SK-N-DZ (cell line): Measurements from ENCODE around the gene TOMM7.
"Not testable (repeated sequence)": the region's sequence is repeated elsewhere in the genome, so short reads cannot be mapped to it uniquely, and the experiment has no call there.

ENCODE experiments used
- DNase-seq: peaks from one replicate; pipeline ENCODE4 v3.0.0-alpha.2; 2015; ENCODE audit warnings: low spot score

Gene TOMM7

DNA sequence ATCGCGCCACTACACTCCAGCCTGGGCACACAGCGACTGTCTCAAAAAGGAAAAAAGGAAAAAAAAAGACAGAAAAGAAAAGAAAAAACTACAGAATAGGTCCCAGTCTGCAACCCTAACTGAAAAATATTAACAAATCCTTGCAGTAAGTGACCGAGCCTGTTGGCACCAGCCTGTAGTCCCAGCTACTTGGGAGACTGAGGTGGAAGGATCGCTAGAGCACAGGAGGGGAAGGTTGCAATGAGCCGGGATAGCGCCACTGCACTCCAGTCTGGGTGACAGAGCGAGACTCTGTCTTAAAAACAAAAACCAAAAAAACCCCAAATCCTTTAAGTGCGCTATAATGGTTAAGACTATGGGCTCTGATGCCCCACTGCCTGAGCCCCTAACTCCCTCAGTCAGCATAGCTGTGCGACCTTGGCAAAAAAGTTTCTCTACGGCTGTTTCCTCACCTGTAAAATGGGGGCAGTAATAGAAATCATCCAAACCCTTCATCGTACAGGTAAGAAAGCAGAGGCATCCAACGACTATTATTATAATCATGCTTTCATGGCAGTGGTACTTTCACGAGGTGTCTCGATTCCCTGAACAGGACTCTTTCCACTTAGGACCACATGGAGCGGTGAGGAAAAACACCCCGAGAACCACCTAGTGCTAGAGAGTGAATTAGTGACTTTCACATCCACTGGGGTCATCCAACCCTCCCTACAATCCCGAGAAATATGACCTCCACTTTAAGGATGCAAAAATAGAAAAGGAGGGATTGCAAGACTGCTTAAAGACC lies 755 bp downstream of the TOMM7 start:
- DNase-seq: no peak

DNA sequence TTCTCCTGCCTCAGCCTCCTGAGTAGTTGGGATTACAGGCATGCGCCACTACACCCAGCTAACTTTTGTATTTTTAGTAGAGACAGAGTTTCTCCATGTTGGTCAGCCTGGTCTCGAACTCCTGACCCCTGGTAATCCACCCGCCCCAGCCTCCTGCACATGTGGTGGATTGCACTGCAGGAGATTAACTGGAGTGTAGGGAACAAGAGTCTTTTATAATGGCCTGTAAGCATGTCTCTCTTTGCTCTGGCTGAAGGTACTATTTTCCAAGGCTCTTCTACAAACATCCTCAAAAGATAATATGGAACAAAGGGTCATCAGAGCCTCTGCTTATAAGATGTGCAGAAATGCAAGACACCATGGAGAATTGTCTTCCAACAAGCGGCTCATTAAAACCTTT lies 3.2 kb downstream of the TOMM7 start:
- no peak for DNase-seq

DNA sequence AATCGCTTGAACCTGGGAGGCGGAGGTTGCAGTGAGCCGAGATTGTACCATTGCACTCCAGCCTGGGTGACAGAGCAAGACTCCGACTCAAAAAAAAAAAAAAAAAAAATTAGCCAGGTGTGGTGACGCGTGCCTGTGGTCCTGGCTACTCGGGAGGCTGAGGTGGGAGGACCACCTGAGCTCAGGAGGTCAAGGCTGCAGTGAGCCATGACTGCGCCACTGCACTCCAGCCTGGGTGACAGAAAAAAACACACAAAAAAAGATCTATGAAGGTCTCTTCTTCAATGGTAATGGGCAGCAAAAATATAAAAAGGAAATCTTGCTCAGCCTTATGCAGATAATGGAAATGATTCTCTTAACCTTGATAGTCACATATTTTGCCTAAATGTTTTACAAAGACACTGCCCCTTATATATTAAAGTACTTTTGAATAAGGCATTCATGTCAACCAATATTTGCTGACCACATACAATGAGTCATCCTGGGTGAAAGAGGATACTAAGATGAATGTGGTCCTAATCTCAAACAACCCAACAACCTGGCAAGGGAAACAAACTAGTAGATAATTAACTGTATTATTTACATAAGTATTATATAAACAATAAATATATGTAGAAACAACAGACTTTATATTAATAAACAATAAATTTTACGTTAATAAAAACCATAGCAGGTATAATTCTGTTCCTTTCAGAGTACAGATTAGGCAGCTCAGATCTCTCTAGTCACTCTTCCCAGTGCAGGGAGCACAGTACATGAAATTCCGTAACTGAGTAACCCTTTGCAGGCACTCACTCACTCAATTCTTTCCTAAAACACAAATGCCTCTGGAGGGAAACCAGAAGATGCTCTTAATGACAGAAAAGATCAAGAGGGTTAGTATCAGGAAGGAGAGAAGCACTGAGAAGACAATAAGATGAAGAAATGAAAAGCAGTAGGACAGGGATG lies 8.1 kb downstream of the TOMM7 start:
- no peak for DNase-seq

DNA sequence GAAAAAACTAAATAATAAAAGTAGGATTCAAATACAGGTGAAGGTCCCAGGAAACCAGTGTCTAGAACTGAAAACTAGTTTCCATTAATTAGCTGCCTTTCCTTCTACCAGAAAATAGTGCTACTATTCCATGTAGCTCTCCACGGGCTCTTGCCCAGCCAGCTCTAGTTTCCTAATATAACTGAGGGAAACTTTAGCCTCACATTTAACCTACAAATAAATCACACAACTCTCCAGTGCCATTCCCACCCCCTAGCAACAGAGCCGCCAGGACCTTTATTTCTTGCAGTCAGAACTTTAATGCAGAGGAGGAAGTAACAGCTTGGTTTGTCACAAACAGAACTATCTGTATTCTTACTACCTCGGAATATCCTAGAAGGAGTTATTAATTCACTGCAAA lies 10.3 kb downstream of the TOMM7 start:
- no peak for DNase-seq

DNA sequence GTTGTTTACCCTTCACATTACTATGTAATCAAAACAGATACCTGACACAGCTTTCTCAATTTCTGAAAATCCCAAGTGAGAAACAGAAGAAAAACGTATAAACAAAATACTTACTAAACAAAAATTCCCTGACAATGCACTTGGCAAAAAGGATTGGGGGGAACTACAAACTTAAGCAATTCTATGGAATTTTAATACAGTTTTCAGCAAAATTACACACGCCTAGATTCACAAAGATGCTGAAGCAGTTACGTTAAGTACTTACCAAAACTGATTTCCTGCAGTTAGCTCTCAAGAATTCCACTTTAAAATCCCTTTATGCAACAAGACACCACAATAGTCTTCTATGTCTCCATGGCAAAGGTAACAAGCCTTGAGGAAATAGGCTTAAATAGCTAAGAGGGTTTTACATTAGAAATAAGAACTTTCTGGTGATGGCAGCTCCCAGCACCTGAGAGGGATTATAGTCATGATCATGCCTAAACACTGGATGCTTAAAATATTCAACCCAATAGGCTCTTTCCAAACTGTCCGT lies 10.8 kb downstream of the TOMM7 start:
- no peak for DNase-seq

DNA sequence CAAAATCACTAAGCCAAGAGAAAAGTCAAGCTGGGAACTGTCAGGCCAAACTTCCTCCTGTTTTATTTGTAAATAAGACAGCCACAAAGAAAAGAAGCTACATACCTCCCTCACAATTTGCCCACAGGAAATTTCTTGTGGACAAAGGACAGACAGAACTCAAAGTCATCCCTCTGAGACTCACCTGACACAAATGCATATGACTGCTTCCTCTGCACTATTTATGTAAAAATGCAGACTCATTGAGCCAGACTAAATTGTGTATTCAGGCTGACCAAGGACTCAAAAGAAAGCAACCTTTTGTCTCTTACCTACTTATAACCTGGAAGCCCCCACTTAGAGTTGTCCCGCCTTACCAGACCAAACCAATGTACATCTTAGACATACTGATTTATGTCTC lies 11.8 kb downstream of the TOMM7 start:
- no peak for DNase-seq

DNA sequence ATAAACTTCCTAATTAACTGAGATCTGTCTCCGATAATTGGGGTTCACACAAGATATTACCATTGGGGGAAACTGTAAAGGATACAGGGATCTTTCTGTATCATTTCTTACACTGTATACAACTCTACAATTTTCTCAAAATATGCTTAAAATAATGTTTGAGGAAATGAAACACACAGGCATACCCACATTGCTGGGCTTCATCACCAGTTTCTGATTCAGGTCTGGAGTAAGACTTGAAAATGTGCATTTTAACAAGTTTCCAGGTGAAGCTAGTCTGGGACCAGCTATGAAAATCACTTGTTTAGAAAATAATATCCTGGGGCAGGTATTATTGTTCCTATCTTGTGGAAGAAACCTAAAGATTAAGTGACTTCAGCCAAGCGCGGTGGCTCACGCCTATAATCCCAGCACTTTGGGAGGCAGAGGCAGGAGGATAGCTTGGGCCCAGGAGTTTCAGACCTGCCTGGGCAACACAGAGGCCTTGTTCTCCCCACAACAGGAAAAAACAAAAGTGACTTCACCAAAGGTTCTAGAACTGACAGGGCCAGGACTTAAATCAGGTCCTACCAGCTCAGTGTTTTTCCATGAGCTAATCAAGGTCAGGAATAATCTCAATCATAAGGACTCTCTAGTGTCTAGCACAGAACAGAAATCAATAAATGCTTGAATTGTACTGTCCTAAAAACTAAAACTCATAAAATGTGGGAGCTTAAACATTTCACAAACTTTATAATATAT lies 12.6 kb downstream of the TOMM7 start:
- DNase-seq: no peak

DNA sequence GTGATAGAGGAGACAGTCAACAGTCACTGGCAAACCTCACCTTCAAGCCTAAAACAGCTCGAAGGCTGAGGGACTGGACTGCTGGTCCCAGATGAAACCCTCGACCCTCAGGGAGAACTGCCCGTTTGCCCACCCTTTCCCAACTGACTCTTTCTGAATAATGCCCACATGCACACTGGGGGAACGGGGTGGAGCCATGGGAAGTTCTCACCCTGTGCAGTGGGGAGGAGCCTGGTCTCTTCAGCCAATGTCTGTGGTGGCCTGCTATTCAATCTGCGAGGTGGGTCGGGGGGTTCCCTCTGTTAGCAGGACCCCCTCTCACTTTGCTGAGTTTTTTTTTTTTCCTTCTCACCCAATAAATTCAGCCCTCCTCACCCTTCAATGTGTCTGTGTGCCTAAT lies 14.5 kb downstream of the TOMM7 start:
- DNase-seq: no peak

DNA sequence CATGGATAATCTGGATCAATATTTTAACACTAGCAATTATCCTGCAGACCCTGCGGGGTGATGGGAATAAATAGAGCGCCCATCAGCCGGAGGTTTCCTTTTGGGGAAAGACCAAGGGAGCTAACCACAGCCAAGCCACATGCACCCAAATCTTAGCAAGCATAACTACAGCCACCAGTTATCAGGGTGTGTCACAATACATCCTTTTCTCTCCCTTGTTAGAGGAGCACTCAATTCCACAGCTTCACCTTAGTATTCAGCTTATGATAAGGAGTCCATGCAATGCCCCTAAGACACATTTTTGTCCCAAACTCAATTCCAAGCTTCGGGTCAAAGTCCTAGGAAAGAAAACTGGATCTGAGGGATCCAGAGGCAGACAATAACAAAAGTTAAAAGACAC lies 15.9 kb downstream of the TOMM7 start:
- DNase-seq: no peak

DNA sequence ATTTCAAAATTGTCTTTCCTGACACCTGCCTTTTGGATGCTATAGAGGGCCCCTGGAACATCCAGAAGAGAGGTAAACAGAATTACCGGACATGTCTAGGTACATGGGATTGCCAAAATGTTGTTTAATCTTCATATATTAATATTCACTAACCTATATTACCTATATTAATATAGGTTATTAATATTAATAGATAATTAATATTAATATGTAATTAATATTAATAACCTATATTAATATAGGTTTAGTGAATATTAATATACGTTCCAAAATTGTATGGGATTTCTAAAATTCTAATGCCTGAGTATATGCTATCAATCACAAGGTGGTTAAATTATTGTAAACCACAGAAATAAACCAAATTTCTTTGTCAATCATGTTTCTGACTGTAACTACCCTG lies 17.4 kb downstream of the TOMM7 start:
- no peak for DNase-seq

DNA sequence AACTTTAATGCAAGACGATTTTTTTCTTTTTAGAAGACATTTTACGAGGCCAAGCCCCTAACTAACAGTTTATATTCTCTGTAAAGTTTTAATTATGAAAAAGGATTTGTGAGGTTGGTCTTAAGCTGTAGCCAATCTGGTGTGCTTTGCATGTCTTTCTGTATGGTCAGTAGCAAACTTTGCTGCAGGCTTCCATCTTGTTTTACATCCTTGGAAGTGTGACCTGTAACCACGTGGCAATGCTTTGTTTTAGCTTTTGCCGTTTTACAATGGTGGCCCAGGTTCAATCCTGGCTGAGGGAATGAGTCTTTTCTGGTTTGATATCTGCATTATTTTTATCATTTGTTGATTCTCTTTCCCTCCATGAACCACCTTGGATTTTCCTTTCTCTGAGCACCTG lies 19.8 kb downstream of the TOMM7 start:
- DNase-seq: not testable (repeated sequence)

DNA sequence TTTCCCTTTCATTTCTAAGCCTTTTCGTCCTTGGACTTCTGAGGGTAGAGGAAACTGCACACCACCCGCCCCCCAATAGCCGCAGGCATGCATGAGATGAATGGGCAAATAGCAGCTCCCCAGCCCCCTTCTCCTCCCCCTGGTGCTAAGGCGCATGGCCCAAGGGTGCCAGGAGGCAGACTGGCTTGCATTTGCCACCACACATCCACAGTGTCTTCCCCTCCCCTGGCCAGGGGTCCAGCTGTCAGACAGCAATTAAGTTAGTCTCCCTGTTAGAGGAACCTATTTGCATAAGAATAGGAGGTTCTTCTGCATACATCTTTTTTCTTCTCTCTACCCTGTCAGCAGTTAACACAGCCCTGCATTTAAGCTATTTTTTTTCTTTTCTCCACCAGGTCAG lies 20.2 kb downstream of the TOMM7 start:
- DNase-seq: no peak

DNA sequence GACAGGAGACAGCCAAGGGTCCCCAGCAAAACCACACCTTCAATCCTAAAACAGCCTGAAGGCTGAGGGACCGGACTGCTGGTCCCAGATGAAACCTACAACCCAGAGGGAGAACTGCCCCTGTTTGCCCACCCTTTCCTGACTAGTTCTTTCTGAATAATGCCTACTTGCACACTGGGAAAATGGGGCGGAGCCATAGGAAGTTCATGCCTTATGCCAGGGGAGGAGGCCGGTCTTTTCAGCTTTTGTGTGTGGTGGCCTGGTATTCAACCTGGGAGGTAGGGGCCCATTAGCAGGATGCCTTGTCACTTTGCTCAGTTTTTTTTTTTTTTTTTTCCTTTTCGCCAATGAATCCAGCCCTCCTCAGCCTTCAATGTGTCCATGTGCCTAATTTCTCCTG lies 20.7 kb downstream of the TOMM7 start:
- DNase-seq: peak; percentile 23

DNA sequence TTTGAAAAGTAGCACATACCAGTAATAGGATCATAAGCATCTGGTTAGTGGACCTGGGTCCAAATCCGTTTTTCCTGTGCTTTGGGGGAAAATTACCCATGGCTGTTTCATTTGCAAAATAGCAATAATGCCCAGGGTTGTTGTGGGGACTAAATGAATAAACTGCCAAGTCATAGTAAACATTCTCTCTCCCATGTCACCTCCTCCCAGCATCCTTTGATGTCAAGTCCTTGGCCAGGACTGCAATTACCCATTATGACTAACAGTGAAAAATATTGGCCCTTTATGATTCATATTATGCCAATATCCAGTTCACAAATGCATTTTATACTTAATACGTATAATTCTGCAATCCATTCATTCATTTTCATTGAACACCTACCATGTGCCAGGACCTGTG lies 23.0 kb downstream of the TOMM7 start:
- no peak for DNase-seq

DNA sequence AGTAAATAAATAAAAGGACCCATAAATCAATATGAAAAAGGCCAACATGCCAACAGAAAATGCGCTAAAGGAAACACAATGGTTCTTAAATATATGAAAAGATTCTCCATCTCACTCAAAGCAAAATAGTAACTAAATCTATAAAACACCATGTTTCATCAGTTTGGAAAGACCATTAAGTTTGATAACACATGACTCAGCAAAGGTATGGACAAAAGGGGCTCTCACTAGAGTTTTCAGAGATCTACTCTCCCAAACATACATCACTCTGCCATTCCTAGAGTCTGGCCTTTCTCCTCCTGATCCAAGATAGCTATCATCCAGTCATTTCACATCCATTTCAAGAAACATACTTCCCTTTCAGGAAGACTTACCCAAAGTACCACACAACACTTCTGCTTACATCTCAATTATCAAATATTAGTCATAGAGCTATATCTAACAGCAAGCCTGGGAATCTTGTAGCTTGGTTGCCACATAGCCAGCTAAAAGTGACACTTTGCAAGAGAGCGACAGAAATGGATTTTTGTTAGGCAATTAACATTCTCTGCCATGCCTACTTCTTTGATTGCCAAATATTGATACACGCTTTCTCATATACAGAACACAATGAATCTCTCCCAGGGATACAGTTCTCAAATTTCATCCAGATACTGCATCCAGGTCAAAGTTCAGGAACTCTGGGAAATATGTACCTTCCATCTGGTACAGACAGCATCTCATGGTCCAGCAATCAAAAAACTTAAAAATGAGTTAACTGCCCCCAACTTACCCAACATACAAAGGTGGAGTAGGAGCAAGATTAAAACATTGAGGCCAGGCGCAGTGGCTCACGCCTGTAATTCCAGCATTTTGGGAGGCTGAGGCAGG lies 28.8 kb downstream of the TOMM7 start:
- DNase-seq: no peak

DNA sequence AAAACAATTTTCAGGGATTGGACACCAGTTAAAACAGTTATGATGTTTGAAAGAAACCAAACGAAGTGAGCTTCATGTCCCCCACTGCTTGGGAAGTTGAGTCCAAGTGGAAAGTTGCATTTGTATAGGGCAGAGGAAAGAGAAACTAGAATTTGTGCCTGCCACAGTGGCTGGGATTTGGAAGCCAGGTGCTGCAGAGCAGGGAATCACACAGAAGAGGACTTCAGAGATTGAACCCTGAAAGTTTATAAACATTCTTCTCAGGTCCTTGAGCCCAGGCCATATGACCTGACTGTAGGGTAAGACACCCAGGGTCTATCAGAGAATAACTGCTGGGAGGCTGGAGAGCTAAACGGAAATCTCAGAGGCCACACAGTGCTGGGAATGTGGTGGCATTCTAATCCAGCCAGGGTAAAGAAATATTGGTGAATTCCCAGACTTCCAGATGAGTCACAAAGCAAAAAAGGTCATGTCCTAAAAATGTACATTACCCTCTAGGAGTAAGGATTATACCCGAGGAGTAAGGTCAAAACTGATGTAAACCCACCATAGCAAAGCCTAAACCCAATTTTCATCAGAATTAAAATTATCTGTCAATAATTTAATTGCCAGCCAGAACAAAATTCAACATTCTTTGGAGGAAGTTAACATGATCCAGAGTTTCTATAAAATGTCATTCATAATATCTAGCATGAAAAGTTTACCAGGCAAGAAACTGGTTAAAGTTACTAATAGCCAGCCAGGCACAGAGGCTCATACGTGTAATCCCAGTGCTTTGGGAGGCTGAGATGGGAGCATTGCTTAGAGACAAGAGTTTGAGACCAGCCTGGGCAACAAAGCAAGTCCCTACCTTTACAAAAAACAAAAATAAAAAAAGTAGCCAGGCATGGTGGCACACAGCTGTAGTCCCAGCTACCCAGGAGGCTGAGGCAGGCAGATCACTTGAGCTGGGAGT lies 31.2 kb downstream of the TOMM7 start:
- no peak for DNase-seq

DNA sequence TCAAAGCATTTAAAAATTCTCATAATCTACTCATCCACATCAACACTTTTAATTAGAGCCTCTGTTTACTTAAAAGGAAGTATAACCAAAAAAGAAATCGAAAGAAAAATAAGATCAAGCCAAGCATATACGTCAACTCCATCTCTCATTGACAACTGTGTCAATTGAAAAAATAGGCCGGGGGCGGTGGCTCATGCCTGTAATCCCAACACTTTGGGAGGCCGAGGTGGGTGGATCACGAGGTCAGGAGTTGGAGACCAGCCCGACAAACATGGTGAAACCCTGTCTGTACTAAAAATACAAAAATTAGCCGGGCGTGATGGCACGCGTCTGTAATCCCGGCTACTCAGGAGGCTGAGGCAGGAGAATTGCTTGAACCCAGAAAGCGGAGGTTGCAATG lies 32.0 kb downstream of the TOMM7 start:
- DNase-seq: not testable (repeated sequence)

DNA sequence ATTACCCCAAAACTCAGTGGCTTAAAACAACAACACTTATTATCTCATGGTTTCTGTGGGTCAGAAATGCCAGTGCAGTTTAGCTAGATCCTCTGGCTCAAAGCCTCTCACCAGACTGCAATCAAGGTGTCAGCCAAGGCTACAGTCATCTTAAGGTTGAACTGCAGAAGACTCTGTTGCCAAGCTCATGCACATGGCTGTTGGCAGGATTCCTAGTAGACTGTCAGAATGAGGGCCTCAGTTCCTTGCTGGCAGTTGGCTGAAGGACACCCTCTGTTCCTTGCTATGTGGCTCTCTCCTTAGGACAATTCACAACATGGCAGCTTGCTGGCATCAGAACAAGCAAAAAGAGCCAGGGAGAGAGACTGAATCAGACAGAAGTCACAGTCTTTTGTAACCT lies 34.7 kb downstream of the TOMM7 start:
- DNase-seq: no peak

DNA sequence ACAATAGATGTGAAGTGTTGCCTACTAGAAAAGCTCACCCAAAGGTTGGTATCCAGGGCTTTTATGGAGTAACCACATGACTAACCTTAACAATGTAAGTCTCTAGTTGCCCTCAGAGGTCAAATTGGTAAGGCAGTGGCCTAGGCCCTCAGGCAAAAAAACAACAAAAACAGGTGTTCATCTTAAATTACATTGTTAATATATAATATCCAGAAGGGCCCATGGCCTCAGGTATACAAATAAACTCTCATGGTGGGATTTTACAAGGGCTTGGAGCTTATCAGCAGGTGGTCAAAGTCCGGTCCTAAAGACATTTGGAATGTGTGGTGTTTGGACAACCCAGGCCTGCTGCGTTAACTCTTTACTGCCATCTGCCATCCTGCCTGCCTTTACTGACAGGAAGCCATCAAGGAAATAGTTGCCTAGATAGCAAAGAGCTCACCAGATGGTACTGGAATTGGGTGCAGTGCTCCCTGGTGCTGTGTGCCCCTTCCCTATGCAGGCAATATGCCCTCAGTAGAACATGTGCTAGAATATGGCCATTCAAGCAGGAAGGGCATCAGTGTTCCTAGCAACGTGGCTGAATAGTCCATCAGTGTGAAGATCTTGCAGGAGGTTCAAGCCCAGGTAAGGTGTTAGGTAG lies 36.2 kb downstream of the TOMM7 start:
- DNase-seq: no peak
